TTC549 (cell line): Measurements from ENCODE around the gene C1QC.
"Not testable (repeated sequence)": the region's sequence is repeated elsewhere in the genome, so short reads cannot be mapped to it uniquely, and the experiment has no call there.

Source experiments
- FAIRE-seq: peaks from 2 replicates; lab custom pipeline; 2012; peaks lifted over from hg19 to GRCh38; lab: Jason Lieb, UNC

Gene C1QC

DNA sequence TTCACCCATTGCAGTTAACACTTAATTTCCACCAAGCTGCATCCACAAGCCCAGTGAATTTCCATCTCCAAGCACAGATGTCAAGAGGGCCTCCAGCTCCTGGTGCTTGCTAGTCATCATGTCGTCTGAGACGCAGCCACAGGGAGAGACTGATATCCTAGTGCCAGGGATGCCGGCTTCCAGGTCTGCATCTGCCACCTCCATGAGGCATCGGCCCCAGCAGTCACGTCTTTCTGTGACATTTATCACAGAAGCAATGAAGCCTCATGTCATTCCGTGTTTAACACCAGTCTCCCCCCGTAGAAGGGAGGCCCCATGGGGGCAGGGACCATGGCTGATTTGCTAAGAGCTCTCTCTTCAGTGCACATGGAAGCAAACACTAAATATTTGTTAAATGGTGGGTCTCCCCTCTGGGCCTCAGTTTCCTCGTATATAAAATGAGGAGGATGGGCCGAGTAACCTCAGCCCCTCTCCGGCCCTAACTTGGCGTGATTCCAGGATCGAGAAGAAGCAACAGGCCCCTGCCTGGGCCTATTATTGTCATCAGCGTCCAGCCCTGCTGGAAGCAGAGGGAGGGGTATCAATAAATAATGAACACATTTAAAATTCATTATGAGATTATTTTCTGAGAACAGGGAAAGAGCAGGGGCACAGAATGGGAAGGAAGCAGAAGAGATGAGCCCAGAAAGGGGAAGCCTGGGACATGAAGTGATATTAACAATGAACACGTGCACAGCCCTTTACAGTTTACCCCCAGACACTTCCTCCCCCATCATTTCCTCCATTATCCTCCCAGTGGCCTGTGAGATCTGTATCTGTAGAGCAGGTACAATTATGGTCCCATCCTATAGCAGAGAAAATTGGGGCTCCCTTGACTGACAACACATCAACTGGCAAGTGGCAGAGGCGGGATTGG is 8.8 kb downstream of the C1QC start:
- no peak for FAIRE-seq

DNA sequence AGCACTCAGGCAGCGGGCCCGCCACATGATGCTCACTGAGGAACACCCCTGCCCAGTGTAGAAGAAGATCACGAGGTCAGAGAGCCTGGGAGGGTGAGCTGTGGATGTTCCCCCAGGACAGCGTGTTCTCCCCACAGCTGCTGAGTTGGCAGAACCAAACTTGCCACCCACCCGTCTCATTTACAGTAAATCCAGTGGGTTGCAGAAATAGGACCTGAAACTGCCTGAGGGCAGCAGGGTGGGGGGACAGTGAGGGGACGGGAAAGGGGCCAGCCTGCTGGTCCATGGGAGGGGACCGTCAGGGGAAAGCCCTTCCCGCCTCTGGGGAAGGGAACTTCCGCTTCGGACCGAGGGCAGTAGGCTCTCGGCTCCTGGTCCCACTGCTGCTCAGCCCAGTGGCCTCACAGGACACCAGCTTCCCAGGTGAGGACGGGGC is 9.5 kb downstream of the C1QC start, which contains the start of gene C1QB:
TSS of gene C1QB (plus strand) at position 356 of the 436 bp plus-strand sequence. CDS start 6,227 bp downstream, outside the sequence.
- FAIRE-seq: no peak

DNA sequence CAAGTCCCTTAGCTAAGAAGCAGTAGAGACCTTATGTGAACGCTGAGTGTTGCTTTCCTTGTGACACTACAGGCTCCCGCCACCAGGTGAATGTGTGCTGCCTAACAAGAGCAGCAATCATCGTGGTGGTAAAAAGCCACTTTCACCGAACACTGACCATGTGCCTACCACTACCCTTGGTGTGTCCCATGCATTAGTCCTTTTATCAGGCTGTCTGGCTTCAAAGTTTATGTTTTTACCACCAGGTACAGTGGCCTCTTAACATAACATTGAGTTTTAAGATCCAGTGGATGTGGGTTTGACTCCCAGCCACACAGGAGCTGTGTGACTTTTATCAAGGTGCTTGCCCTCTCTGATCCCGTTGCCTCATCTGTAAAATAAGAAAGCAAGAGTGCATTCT is 11.3 kb downstream of the C1QC start:
- FAIRE-seq: no peak

DNA sequence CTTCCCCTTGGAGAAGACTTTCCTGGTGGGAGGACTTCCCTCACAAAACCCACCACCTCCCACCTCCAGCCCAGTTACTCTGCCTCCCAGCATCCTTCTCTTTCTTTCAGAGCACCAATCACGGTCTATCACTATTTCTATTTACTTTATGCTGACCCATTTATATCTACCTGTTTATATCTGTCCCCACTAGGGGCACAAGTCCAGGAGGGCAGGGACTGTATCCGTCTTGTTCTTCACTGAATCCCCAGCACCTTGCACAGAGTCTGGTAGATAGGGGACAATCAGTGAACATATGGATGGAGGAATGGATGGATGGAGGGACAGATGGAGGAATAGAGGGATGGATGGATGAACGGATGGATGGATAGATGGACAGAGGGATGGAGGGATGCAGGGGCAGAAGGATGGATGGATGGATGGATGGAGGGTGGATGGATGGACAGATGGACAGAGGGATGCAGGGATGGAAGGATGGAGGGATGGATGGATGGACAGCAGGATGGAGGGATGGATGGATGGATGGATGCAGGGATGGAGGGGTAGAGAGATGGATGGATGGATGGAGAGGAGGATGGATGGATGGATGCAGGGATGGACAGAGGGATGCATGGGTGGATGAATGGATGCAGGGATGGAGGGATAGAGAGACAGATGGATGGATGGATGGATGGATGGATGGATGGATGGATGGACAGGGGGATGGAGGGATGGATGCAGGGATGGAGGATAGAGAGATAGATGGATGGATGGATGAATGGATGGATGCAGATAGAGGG is 15.1 kb downstream of the C1QC start:
- FAIRE-seq: no peak

DNA sequence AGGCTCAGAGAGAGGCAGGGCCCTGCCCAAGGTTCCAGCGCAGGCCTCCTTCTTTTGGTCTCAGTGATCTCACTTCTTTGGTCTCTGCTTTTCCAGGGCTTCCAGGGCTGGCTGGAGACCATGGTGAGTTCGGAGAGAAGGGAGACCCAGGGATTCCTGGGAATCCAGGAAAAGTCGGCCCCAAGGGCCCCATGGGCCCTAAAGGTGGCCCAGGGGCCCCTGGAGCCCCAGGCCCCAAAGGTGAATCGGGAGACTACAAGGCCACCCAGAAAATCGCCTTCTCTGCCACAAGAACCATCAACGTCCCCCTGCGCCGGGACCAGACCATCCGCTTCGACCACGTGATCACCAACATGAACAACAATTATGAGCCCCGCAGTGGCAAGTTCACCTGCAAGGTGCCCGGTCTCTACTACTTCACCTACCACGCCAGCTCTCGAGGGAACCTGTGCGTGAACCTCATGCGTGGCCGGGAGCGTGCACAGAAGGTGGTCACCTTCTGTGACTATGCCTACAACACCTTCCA is 17.3 kb downstream of the C1QC start:
- FAIRE-seq: no peak

DNA sequence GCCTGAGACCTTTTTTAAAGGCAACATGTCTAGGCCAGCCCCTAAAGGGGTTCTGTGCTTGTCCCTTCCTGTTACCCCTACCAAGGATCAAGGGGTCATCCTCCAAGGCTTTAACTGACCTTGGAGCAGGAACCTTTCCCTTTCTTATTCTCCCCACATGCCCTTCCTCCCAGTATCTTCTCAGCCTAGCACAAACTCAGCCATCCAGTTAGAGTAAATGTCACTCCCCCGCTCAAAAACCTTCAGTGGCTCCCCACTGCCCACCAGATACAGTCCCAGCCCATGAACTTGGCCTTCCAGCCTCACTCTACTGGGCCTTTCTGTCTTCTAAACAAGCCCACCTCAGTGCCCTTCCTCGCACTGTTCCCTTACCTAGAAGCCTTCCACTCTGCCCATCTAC is 18.4 kb downstream of the C1QC start:
- no peak for FAIRE-seq

DNA sequence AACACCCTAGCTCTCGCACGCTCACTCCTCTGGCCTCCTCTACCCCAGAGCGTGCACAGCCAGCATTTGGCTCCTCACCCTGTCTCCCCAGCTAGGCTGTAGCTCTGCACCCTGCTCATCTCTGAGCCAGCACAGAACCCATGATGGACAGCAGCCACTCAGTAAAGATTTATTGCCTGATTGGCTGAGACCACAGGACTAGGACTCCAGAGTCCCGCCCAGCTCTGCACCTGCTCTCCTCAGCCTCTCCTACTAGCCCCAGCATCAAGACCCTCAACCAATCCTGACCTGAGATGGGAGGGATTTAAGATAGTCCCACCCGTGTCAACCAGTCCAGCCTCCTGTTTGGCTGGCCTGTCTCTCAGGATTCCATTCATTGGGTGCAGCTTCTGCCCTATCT is 18.9 kb downstream of the C1QC start:
- FAIRE-seq: no peak

DNA sequence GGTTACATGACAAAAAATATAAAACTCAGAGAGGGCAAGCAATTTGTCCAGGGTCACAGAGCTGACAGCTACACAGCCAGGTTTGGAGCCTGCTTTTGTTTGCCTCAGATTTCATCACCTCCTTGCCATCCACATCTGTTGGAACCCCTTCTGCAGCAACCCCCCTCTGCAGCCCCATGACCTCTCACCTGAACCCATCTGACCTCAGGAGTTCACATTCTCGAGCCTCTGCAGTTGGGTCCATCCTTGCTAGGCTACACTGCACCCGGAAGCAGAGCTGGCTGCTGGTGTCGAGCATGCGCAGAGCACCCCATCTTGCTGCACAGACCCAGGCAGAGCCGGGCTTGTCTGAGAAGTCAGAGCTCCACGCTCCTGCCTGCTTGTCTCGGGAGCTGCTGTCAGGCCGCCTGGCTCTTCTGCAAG is 19.6 kb downstream of the C1QC start:
- FAIRE-seq: no peak

DNA sequence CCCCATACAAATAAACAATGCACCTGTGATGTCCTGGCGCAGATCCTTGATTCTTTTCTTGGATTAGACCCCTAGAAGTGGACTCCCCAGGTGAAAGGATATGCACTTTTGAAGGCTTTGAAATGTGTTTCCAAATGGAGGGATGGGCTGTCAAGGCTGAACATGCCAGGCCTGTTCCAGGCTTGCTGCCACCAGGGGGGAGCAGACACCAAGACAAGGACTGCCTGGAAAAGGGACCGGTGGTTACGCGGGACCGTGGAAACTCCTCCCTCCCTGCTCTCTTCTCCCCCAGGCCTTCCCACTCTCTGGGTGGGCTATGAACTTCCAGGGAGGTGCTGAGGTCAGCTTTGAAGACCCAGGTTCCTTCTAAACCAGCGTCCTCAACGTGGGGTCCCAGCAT is 22.3 kb downstream of the C1QC start:
- FAIRE-seq: no peak

DNA sequence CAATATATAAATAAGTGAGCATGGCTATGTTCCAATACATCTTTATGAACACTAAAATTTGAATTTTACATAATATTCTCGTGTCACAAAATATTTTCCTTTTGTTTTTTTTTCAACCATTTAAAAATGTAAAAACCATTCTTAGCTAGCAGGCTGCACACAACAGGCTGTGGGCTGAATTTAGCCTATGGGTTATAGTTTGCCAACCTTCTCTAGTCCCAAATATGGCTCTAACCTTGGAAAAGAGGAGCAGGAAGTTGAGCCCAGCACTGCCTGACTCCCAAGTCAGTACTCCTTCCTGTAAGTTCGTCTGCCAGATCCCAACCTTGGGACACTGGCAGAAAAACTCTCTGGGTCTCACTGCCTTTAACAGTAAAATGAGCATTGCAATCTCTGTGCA is 23.0 kb downstream of the C1QC start:
- no peak for FAIRE-seq

DNA sequence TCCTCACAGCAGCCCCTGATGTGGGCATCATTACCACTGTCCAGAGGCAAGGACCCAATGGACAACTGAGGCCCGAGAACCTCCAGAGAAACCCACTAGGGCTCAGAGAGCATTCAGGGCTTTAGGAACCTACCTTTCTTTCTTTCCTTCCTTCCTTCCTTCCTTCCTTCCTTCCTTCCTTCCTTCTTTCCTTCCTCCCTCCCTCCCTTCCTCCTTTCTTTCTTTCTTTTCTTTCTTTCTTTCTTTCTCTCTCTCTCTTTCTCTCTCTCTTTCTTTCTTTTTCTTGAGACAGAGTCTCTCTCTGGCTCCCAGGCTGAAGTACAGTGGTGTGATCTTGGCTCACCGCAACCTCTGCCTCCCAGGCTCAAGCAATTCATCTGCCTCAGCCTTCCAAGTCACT is 25.4 kb downstream of the C1QC start:
- not testable (repeated sequence) for FAIRE-seq

DNA sequence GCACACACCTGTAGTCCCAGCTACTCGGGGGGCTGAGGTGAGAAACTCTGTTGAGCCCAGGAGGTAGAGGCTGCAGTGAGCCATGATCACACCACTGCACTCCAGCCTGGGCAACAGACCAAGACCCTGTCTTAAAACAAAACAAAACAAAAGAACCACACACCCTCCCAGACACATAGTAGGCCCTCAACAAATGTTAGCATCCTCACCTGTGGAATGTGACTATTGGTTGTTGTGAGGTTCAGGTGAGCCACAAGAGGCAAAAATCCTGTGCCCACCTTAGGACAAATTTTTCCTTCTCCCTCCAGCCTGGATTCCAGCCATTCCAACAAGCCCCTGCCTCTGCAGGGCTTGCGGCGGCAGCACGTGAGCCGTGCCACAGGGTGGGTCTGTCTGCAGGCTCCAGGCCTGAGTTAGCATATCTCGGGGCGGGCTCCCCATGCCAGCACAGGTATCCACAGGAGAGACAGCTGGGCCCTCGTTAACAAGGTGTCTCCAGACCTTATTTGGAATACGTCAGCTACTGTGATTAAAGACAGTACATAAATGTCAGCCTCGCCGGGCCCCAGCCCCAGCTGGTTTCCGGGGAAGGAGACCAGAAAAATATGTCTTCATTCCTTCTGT is 27.0 kb downstream of the C1QC start:
- FAIRE-seq: no peak

DNA sequence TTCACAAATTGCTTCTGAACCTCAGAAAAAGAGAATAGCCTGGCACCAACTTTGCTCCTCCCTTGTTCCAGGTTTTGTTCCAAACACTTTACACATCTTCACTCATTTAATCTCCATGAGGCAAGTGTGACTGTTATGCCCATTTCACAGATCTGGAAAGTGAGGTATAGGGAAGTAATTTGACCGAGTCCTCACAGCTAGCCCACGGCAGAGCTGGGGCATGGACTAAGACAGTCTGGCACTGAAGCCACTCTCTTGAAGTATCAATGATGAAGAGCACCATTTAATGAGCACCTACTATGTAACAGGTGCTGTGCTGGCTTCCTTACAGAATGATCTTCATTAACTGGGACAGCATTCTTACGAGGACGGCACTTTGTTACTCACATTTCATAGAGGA is 28.6 kb downstream of the C1QC start:
- FAIRE-seq: no peak

DNA sequence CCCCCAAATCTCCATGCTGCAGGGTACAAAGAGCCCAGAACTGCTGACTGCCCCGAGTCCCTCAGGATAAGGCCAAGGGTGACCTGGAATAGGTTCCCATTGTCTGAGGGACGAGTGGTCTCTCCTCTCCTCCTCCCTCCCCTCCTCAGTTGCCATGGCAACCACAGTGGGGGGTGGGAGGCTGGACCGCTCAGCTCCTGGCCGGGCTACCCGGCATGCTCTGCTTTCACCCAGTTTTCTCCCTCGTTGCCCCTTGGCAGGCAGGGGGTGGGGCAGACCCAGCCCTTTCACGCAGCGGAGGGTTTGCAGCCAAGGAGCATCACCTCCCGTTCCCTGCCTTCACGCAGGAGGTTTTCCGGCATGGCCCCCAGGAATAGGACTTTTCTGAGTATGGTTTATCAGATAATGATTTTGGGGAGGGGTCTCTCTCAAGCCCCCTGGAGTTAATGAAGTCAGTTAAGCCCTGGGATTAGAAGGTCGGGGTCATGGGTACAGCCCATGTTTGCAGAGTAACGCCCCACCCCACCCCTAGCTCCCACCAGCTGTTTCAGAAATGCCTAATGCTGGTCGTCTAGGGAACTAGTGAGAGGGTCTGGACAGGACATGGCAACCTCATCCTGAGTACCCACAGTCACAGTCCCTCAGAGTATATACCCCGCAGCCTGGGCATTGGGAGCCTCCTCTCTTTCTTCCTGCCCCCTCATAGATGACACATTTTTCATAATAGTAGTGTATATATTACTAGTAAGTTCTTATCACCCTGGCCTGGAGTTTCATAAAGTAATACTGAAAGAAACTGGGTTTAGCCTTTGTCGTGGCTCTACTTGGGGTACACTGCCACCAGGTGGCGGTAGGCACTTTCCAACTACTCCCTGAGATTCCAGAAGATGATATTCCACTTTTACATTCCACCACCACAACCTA is 30.3 kb downstream of the C1QC start:
- FAIRE-seq: peak; percentile 77

DNA sequence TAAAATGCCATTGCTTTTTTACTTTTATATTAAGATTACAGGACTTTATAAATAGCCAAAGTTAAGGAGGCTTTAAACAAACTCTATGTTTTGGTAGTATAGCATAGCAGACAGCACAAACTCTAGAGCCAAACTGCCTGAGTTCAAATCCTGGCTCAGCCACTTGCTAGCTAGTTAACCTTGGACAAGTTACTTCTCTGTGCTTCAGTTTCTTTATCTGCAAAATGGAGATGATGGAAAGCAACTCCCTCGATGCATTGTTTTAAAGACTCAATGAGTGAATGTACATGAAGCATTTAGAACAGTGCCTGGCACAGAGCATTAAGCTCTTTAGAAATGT is 30.9 kb downstream of the C1QC start:
- no peak for FAIRE-seq

DNA sequence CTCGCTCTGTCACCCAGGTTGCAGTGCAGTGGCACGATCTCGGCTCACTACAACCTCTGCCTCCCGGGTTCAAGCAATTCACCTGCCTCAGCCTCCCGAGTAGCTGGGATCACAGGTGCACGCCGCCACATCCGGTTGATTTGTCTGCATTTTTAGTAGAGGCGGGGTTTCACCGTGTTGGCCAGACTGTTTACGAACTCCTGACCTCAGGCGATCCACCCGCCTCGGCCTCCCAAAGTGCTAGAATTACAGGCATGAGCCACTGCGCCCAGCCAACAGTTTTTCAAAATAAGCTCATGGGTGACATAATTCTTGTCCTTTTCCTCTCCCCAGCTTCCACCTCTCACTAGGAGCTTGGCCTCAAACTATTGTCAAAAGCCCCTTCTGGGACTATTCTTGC is 32.7 kb downstream of the C1QC start:
- not testable (repeated sequence) for FAIRE-seq

DNA sequence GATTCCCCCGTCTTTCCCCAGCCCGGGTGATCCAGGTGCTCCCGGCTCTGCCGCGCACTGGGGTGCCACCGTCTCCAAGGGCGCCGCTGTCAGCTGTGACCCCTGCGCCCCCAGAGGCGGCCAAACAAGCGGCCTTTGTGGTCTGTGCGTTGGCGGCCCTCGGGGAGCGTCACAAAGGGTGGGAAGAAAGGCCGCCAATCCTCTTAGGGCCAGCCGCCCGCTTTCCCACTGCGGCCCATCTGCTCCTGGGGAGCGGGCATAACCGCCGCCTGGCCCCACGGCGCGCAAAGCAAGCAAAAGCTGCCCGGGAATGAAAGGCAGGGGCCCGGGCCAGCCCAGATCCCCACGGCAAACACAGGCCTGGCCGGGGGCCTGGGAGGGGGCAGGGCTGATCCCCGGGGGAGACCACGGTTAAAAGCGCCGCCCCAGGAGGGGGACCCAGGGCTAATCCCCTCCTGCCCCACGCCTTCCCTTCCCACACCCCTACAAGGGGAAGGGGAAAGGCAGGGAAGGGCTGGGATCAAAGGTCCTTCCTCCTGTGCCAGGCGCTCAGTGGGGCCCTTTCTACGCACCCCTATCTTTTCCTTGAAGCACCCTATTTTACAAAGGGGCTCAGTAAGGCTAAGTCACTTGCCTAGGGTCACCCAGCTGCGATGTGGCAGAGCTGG is 33.6 kb downstream of the C1QC start:
- FAIRE-seq: no peak

DNA sequence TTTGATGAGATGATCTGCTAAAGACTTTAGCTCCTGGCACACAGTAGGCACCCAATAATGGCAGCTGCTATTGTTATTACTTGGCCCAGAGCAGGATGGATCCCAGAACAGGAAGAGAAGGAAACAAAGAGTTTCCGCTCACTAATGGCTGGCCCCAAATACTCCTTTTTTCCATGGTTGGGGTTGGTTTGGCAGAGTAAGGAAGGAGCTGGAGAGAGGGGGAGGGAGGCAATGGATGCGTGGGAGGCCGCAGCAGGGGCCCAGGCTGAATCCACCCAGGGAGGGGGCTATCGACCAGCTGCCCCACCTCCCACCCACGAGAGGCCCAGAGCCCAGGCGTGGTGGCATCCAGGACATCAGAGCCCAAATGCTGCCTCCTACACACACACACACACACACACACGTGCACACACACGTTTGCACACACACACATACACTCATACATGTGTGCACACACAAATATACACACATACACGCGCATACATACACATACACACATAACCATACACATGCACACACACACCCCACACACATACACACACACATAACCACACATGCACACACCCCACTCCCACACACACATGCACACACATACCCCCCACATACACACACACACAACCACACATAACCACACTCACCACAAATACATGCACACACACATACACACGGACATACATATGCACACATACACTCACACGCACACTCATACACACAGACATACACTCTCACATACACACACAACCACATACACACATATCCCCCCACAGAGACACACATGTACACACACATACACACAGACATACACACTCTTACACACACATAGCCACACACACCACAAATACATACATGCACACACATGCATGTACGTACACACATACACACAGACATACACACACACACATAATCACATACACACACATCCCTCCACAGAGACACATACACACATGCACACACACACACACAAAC is 34.8 kb downstream of the C1QC start:
- no peak for FAIRE-seq

DNA sequence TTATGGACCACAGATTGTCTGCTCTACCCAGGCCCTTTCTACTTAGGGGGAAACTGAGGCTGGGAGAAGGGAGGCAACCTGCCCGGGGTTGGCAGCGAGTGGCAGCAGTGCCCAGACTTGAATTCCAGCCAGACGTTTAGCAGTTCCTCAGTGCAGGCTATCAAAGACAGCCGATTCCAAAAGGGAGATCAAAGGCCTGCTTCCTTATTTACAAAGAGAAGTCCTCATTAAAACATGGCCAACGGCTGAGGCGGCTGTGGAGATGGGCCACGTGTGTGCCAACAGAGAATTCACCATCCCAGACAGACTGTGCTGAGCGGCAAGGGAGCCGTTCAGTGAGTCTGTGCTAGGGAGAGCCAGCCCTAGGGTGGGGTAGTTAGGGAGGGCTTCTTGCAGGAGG is 37.3 kb downstream of the C1QC start:
- FAIRE-seq: no peak
